Fibroblast of peridontal ligament (primary cell): Measurements from ENCODE around the gene LYRM4.
"Not testable (repeated sequence)": the region's sequence is repeated elsewhere in the genome, so short reads cannot be mapped to it uniquely, and the experiment has no call there.

Experiments used
- DNase-seq: peaks from one replicate; pipeline ENCODE4 v3.0.0-alpha.2; 2010; ENCODE audit errors: extremely low read depth

LYRM4 gene

DNA sequence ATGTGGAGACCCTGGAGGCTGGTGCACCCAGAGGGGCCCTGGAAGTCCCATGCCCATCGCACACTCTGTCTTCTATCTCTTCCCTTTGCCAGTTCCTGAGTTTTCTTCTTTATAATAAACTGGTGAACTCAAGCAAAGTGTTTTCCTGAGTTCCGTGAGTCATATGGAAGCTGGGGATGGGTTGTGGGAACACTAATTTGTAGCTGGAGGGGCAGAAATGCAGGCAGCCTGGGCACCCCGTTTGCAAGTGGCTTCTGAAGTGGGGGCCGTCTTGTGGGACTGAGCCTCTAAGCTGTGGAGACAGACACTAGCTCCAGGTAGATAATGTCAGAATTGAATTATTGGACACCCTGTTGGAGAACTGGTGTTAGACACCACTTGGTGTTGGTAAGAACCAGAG is 178.8 kb downstream of the LYRM4 start:
- no peak for DNase-seq

DNA sequence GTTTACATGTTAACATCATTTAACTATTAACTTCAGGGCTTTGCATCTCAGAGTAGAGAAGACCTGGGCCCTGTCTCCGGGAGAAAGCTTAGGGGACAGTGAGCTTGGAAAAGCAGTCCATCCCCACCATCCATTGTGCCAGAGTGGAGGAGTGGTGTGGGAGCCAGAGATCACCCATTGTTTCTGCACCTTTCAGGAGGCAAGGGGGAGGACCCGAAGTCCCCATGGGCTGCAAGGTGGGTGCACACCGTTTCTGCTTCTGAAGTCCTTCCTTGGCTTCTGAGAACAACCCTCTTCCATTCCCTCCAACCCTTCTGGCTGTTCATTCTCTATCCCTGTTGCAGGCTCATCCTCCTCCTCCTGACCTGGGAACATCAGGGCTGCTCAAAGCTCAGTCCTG is 179.6 kb downstream of the LYRM4 start:
- DNase-seq, result no peak

DNA sequence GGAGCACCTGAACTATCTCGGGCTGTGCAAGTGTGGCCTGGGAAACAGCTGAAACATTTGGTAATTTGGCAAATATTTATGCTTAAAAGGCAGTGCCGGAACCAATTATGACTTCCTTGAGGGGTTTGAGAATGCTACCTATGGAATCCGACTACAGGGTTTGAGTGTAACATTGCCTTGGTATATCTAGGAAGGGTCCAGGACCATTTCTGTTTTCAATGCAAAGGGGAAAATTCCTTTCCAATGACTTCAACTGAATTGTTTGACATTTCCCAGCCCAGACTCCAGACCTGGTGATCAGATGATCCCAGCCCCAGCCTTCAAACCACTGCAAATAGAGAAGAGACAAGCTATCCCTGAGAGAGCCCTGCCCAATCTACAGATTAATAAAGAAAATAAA is 180.2 kb downstream of the LYRM4 start:
- DNase-seq, result no peak

DNA sequence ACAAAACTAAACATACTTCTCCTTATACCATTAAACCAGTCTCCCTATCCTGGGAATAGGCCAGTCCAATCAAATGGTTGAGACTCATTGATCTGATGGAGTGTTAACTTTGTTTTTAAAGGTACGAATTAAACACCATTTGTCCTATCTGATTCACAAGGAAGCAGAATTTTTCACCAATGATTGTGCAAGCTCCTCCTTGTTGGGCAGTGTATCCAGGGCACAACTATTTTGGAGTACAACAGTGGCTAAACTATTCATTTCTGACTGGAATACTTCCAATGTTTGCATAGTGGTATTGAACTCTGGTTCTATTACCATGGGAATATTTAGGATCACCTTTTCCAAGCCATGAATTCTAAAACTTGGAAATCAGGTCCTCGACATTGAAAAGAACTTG is 181.1 kb downstream of the LYRM4 start:
- no peak for DNase-seq

DNA sequence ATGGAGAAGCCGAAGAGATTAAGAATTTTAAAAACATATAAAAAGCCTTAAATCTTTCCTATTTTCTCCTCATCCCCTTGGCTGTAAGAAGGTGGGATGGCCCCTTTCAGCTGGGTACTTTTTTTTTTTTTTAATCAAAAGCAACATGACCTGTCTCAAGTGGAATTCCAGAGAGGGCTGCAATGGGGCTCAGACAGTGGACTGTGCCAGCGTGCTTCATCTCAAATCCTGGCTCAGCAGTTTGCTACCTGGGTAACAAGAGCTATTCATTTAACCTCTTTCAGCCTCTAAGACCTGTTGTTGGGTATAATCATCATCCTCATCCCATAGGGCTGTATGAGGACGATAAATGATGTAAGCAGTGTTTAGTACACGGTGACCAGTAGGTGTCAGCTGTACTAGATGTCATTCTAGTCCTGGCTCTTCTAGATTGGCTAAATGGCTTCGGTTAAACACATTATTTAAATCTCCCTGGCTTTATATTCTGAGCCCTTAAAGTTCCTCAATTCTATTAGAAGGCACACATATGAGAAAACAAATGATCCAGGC is 182.6 kb downstream of the LYRM4 start:
- DNase-seq, result no peak

DNA sequence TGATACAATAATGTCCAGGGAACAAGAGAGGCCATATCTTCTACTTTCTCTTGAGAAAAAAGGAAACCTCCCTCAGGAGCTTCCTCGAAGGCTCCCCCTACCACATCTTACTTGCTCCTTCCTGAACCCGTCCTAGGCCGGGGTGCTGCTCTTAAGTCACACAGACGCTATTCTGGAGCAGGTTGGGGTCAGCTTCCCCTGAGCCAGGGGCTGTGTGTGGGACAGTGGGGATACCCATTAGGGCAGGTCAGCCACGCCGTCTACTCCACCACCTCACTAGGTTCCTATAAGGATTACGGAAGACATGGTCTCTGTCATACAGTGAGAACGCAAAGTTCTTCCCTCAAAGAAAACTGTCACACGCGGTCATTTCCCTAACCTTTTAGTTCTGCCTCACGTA is 183.8 kb downstream of the LYRM4 start:
- DNase-seq, result no peak

DNA sequence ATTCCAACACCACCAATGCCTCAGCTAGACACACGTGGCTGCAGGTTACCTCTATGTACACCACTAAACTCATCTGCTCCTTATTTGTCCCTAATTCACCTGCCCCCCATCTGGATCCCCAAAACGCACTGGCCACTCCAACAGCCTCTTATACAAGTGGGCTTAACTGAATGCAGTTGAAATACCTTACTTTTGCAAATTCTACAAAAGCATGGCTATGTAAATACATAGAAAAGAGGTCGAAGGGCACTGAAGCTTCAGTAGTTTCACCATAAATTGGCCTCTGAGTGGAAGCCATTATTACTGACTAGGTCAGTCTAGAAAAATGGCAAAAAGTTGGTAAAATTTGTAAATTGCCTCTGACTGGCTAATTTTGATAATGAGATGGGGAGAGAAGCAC is 186.8 kb downstream of the LYRM4 start:
- no peak for DNase-seq

DNA sequence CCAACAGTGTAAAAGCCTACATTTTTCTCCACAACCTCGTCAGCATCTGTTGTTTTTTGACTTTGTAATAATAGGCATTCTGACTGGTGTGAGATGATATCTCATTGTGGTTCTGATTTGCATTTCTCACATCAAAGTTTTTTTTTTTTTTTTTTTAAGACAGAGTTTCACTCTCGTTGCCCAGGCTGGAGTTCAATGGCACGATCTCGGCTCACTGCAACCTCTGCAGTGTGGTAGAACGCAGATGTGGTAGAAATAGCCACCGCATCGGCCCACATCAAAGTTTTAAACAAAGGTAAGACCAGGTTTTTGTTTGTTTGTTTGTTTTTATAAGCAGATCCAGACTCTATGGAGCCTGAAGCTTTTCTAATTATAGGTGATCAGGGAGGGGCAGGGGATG is 188.3 kb downstream of the LYRM4 start:
- DNase-seq, result no peak

DNA sequence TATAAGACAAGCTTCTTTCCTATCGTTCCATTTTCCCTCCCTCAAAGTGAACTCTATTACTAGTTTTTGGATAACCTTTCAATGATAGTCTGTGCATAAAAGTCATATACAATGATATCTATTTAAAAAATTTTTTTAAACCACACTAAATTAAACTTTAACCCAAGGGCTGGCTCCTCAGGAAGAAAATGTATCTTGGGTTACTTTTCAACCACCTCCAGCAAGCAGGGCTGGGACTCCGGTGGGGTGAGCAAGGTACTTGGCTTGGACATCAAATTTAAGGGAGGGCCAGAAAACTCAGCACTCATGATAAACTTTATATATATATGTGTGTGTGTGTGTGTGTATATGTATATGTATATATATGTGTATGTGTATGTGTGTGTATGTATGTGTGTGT is 189.5 kb downstream of the LYRM4 start:
- DNase-seq, result no peak

DNA sequence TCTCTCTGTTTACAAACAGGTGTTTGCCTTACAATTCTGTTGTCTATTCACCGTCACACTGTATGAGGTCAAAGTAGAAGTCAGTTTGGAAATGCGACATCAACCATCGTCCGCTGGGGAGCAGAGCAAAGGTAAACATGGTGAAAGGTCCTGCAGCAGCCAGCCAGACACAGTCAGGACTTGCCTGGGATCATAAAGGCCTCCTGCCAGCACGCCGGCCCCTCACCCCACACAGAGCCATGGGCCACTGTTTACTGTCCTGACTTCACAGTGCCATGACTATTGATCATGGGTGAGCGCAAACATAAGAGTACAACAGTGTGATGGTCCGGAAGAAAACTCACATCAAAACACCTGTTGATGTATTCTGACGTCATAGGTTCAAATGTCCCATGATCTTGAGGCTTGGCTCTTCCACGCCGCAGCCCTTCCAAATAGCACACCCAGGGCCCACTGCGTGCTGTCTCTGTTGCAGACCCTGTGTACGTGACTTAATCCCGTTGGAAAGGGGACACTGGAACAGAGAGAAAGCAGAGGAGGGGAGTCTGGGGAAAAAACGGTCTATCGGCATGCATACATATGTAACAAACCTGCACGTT is 192.5 kb downstream of the LYRM4 start:
- no peak for DNase-seq

DNA sequence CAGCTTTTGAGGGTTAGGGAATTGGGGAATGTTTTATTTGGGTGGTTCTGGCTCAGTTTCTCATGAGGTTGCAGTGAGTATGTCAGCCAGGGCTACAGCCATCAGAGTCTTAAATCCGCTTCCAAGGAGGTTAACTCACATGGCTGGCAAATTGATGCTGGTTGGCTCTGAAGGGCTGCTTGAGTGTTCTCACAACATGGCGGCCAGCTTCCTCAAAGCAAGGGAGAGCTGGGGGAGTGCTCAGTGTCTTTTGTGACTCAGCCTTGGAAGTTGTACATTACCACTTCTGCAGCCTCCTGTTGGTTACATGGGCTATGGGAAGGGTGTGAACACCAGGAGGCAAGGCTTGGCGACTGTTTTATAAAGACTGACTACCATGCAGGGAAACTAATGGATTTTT is 193.4 kb downstream of the LYRM4 start:
- DNase-seq, result no peak

DNA sequence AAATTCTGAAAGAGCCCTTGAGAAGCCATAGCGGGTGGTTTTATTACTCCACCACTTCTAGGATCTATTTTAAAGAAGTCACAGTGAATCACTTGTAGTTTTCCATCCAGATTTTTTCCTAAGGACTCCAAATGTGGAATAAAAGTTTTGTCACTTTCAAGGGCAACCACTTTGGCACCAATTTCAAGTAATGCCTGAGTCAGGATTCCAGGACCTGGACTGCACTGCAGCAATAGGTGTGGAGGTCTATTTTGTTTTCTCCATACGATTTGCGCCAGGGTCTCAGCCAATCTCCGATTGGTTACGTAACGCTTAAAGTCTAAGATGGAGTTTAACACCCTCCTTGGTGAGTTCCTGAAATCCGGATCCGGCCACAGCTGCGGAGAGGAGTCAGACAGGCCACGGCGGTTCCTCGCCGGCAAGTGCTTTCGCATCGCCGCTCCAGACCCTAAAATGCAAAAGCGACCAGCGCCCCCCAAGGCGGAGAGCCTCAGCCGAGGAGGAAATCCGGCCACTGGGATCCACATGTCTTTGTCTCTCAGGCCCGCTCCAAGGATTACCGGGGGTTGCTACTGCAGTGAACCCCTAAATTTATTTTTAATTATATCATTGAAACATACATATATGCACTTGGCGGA is 194.2 kb downstream of the LYRM4 start:
- DNase-seq, result no peak

DNA sequence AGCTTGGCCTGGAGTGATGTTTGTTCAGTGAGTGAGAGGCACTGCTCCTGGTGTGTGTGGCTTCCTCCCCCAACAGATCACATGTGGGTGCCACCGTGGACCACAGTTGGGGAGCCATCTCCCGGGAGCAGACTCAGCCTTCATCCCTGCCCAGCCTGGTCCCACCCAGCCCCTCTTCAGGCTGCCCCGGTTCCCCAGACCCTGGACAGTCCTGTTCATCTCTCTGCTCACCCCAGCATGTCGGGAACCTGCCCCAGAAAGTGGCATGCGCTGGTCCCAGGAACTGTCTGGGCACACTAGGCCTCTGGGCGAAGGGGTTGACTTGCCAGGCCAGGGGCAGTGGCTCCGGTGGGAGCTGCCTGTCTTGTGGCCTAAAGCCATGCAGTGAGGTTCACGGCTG is 197.1 kb downstream of the LYRM4 start:
- DNase-seq, result no peak

DNA sequence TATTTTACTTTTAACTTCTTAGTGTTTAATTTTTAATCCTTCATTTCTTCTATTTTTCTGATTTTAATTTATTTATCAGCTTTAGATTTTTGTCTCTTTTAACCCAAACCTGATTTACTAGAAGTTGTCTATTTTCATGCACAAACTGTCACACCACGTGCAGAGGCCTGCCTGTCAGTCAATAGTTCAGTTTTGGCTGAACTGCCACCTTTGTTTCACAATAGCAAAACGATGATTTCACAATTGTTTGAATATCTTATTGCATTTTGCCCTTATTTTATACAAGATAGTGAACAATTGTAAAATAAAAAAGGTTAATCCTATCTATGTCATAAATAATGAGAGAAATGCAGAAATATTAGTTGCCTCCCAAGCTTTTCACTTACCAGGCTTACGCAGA is 199.6 kb downstream of the LYRM4 start:
- DNase-seq, result no peak

DNA sequence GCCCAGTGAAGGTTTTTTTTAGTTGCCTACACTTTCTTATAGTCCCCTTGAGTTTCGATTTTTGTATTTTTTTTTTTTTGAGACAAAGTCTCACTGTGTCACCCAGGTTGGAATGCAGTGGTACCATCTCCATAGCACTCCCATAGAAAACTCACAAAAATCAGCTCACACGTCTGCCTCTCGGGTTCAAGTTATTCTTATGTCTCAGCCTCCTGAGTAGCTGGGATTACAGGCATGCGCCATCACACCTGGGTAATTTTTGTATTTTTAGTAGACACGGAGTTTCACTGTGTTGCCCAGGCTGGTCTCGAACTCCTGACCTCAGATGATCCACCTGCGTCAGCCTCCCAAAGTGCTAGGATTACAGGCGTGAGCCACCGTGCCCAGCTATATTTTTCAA is 200.3 kb downstream of the LYRM4 start:
- not testable (repeated sequence) for DNase-seq

DNA sequence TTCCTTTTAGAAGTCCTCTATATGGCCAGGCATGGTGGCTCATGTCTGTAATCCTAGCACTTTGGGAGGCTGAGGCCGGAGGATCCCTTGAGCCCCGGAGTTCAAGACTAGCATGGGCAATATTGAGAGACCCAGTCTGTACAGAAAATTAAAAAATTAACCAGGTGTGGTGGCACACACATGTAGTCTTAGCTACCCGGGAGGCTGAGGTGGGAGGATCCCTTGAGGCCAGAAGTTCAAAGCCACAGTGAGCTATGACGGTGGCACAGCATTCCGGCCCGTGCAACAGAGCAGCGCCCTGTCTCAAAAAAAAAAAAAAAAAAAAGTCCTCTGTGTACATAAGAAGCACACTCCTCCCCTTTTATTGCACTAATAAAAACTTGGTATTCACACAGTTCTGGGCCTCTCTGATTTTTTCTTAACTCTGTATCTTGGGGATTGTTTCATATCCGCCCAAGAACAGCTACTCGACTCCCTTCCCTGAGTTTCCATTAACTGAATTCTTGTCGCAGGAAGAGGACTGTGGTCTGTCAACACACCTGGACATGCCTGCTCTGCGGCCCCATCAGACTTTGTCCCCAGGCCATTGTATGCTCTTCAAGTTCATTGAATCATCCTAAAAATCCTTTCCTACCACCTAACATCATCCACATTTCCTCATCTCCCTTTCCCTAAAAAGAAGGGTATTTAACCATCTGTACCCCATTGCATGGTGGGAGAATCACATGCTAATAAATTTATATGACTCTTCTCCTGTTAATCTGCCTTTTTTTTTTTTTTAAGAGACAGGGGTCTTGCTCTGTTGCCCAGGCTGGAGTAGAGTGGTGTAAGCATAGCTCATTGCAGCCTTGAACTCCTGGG is 201.5 kb downstream of the LYRM4 start:
- DNase-seq, result no peak
